ENCODE data around the gene ATP8A2.

The ATP8A2 gene

DNA sequence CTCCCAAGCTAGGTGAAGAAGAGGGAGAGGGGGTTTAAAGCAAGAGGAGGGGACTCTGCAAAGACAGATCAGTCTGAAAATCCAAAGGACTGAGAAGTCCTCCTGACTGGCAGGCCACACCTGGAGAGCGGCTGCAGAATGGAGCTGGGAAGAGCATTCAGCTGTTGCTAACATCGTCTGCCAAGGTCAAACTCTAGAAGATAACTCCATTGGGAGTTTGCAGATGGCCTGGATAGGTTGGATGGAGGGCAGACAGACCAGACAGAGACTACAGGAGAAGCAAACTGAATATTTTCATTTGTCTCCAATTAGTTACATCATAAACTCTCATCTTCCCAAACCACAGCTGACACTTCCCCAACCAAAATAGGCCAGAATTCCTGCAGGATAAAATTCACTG lies 699.9 kb downstream of the ATP8A2 start:
- no peak for TF ChIP-seq TAF1 (IDR thresholded peaks at IDR 0.05; ENCODE audit: borderline replicate concordance, insufficient read depth, low read length)
- TF ChIP-seq, protein P1, sequence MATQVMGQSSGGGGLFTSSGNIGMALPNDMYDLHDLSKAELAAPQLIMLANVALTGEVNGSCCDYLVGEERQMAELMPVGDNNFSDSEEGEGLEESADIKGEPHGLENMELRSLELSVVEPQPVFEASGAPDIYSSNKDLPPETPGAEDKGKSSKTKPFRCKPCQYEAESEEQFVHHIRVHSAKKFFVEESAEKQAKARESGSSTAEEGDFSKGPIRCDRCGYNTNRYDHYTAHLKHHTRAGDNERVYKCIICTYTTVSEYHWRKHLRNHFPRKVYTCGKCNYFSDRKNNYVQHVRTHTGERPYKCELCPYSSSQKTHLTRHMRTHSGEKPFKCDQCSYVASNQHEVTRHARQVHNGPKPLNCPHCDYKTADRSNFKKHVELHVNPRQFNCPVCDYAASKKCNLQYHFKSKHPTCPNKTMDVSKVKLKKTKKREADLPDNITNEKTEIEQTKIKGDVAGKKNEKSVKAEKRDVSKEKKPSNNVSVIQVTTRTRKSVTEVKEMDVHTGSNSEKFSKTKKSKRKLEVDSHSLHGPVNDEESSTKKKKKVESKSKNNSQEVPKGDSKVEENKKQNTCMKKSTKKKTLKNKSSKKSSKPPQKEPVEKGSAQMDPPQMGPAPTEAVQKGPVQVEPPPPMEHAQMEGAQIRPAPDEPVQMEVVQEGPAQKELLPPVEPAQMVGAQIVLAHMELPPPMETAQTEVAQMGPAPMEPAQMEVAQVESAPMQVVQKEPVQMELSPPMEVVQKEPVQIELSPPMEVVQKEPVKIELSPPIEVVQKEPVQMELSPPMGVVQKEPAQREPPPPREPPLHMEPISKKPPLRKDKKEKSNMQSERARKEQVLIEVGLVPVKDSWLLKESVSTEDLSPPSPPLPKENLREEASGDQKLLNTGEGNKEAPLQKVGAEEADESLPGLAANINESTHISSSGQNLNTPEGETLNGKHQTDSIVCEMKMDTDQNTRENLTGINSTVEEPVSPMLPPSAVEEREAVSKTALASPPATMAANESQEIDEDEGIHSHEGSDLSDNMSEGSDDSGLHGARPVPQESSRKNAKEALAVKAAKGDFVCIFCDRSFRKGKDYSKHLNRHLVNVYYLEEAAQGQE (IDR thresholded peaks at IDR 0.05; ENCODE audit: insufficient read depth in 1 of 2, low read depth in 2 of 2, low read length in 2 of 2): no peak

DNA sequence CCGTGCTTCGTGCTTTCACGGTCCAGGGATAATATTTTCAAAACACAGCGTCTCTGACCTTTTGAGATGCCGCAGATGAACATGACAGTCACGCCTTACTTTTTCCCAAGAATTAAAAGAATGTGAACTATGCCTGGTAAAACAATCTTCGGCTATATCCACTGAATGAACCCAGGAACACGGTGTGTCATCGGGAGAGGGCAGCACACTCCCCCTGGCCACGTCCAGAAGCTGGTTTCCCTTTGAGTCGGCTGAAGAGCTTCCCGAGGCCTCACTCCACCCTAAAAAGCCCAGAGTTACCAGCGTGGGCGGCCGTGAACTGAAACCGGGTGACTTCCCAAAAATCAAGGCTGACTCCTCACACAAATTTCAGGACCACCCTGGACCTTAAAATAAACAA lies 702.9 kb downstream of the ATP8A2 start:
- TF ChIP-seq SIN3A (IDR thresholded peaks at IDR 0.05; ENCODE audit: borderline replicate concordance, insufficient read depth, low read length) (no peak), POLR2AphosphoS5 (IDR thresholded peaks at IDR 0.05; ENCODE audit: low read depth, low read length) (no peak), TAF1 (IDR thresholded peaks at IDR 0.05; ENCODE audit: borderline replicate concordance, insufficient read depth, low read length) (no peak), FOXP2 (optimal IDR thresholded peaks at IDR 0.05; ENCODE audit: borderline replicate concordance, extremely low read depth, extremely low read length, insufficient read depth) (no peak)
- TF ChIP-seq, protein P1 (IDR thresholded peaks at IDR 0.05; ENCODE audit: insufficient read depth in 1 of 2, low read depth in 2 of 2, low read length in 2 of 2): no peak

Measured in PFSK-1 (cell line).